ENCODE data around the gene CRTC1. TPM values are rescaled to one million over a fixed set of nuclear protein-coding genes. Genes with fewer than 3 reads are reported as not detected.
"Not testable (repeated sequence)": the region's sequence is repeated elsewhere in the genome, so short reads cannot be mapped to it uniquely, and the experiment has no call there.

CRTC1 gene
- total RNA-seq, 1 donor from 2014 or later: 19.7 TPM

DNA sequence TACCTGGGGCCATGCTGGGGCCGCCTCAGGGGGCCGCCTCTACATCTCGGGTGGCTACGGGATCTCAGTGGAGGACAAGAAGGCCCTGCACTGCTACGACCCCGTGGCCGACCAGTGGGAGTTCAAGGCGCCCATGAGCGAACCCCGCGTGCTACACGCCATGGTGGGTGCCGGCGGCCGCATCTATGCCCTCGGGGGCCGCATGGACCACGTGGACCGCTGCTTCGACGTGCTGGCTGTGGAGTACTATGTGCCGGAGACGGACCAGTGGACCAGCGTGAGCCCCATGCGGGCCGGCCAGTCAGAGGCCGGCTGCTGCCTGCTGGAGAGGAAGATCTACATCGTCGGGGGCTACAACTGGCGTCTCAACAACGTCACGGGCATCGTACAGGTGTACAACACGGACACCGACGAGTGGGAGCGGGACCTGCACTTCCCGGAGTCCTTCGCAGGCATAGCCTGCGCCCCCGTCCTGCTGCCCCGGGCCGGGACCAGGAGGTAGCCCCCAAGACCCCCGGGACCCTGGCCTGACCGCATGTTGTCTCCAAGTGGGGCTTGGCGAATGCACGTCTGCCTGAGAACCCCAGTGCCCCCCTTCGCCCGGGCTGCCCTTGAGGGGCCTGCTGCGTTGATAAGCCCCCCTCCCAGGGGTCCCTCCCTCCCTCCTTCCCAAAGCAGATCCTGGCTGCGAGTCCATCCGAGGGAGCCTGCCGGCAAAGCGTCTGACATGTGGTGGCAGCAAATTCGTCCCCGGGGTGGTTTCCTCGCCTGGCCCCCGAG, 14.5 kb upstream of the CRTC1 start:
- DNase-seq (ENCODE audit: low spot score): no peak

DNA sequence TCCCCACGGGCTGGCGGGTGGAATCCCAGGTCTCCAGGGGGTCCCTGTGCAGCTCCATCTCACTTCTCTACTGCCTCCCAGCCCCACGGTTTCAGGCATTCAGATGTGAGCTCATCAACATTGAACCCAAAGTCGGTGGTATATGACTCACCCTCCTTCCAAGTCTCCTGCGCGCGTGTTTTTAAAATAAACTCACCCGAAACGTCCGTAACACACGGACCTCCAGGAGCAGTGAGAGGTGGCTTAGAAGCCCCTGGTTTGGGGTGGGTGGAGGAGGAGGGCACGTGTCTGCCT, 14.0 kb upstream of the CRTC1 start:
- no peak for DNase-seq (ENCODE audit: low spot score)

DNA sequence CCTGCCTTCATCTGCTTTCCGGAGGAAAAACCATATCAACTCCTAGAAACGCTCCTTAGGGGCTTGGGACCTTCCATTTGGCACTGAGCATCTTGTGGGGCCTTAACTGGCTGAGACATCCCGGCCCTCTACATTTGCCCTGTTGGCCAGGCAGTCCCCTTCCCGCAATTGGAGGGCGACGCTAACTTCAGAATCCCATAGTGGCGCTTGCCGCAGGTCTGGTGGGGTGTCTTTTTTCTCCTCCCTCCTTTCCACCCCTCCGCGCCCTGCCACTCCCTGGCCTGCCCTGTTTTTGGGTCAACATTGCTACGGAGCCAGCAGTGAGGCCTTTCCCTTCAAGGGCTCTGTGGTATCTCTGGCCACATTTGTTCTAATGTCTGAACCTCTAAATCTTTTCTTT, 13.6 kb upstream of the CRTC1 start:
- no peak for DNase-seq (ENCODE audit: low spot score)

DNA sequence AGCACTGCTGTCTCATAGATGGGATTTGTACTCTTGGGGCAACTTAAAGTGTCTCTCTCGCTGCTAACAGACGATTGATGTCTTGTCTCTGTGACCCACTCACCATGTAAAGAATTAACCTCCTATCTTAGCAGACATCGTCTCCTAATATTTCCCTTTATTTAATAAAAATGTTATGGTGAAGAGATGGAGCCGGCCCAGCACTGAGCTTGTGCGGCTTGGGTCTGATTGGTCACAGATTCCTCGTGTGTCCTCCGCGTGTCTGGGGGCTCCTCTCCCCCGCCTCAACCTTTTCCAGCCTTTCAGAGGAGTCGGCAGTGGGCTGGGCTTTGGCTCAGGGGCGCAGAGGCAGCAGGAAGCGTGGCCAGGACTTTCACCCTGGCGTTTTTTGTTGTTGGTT, 13.2 kb upstream of the CRTC1 start:
- no peak for DNase-seq (ENCODE audit: low spot score)

DNA sequence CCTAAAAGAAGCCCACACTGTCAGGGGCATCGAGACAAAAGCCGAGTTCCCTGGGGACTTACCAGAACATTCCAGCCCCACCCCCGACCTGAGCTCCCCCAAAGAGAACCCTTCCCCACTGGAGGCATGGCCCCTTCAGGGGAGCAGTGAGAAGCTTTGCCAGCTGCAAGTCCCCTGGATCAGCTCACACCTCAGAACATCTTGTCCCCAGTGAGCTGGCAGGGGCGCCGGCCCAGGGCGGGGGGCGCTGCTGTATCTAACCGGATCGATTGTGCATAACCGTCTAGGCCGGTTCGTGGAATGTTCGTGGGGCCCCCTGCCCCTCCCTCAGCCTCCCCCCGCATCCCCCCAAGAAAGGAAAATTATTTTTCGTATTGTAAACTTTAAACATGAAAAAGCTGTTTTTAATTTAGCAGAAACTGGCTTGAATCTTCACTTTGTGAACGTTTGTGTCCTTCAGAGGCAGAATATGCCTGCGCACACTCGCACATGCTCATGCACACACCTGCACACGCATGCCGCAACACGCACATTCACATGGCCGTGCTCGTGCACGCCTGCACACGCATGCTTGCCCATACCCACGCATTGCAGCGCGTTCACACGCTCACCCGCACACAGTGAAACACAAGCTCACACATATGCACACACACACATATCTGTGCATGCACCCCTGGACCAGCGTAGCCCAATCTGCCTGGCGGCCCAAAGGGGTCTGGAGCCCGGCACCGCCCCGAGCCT, 12.0 kb upstream of the CRTC1 start:
- DNase-seq (ENCODE audit: low spot score): no peak

DNA sequence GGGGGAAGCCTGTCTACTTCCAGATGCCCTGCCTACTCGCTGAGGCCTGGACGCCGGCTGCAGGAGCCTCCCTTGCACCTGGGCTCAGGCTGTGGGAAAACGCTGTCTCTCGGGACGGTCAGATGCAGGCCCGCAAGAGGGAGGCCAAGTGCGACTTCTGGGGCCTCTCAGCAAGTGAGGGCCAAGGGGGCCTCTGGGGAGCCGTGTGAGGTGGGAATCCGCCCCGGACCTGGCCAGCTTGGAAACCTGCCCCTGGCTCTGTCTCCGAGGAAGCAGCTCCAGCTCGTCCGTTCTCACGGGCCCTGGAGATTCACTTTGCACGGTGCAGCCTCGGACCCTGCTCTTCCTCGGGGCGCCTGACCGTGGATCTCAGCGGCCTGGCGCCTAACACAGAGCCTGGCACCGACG, 11.4 kb upstream of the CRTC1 start:
- DNase-seq (ENCODE audit: low spot score): no peak

DNA sequence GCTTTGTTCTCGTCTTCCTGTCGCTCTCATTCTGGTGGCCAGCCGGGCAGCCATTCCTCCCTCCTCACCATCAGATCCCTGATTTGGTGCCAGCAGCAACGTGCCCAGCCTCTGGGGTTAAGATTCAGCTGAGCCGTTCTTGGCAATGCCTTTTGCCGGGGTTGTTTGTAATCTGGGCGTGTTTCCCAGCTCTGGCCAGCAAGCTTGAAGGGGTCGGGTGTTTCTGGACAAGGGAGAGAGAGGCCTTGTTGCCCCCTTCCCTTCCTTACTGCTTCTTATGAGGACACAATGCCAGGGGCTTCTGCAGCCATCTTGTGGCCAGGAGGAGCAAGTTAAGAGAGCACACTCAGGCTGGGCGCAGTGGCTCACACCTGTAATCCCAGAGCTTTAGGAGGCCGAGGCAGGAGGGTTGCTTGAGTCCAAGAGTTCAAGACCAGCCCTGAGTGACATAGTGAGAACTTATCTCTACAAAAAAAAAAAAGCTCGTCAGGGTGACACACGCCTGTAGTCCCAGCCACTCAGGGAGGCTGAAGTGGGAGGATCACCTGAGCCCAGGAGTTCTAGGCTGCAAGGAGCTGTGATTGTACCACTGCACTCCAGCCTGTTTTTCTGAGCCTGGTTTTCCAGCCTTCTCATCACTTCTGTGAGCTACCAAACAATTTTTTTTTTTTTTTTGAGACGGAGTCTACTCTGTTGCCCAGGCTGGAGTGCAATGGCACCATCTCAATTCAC, 10.7 kb upstream of the CRTC1 start:
- DNase-seq (ENCODE audit: low spot score): no peak

DNA sequence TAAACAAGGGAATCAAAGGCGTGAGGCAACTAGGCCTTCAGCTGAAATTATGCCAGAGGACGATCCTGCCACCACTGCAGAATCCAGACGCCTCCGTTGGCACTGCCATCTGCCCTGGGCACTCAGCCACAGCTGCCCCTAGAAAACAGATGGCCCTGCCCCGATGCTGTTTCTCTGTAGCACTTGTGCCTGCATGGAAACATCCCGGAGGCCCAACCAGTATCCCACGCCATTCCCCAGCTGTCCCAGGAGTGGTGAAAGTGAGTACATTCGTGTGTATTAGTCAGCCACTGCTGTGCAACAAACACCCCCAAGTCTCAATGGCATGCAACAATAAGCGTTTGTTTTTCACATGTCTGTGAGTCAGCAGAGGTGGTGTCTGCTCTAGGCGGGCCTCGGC, 8.9 kb upstream of the CRTC1 start:
- DNase-seq (ENCODE audit: low spot score): no peak

DNA sequence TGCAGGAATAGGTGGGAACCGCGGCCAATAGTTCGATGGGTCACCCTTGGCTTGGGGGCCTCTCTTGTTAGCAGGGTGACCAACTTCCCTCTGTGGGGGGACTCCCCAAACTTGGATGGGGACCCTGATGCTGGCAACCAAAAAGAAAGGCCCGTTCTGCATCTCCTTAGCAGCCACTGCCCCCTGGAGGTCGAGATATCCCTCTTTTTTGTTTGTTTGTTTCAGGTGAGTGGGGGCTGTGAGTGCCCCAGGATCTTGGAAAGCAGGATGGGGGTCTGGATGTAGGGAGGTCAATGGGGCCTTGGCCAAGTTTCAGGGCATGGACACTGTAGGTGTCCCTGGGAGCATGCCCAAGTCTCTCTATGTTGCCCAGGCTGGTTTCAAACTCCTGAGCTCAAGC, 7.7 kb upstream of the CRTC1 start:
- no peak for DNase-seq (ENCODE audit: low spot score)

DNA sequence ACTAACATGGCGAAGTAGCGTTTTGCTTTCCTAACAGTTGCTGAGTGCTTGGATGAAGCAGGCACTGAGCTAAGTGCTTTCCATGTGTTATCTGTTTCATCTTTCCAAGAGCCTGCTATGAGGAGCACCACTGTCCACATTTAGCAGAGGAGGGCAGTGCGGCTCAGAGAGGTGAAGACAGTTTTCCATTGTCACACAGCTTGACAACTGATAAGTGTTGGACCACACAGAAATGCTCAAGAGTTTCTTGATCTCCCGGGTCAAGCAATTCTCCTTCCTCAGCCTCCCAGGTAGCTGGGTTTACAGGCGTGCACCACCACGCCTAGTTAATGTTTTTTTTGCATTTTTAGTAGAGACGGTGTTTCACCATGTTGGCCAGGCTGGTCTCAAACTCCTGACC, 6.8 kb upstream of the CRTC1 start:
- no peak for DNase-seq (ENCODE audit: low spot score)

DNA sequence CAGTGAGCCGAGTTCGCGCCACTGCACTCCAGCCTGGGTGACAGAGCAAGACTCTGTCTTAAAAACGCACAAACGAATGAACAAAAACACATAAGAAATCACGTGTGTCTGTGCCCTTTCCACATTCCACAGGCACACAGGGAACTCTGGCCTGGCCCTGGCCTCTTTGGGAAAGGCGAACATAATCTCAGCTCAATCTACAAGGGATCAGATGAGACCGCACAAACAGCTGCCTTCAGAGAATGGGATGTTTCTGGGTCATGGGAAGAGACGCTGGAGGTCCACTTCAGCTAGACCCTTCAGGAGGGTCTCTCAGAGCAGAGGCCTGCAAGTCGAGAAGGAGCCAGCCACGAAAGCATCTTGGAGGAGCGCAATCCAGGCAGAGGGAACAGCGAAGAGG, 6.3 kb upstream of the CRTC1 start:
- DNase-seq (ENCODE audit: low spot score): no peak

DNA sequence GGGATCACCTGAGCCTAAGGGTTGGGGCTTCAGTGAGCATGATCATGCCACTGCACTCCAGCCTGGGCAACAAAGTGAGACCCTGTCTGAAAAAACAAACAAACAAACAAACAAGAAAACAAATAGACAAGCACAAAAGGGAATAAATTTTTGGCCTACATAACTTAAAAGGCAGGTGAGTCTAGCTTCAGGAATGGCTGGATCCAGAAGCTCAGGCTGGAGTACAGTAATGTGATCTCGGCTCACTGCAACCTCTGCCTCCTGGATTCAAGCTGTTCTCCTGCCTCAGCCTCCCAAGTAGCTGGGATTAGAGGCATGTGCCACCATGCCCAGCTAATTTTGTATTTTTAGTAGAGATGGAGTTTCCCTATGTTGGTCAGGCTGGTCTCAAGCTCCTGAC, 3.3 kb upstream of the CRTC1 start:
- not testable (repeated sequence) for DNase-seq (ENCODE audit: low spot score)

DNA sequence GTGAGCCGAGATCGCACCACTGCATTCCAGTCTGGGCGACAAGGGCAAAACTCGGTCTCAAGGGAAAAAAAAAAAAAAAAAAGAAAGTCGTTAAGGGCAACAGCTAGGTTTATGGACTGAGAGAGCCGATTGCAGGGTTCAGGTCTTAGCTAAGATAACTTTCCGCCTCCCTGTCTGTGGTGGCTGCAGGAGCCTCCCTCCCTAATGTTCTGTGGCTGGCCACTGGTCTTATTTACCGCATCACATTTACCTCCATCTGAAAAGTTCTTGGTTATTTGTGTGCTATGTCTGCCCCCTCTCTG, 722 bp upstream of the CRTC1 start:
- no peak for DNase-seq (ENCODE audit: low spot score)

DNA sequence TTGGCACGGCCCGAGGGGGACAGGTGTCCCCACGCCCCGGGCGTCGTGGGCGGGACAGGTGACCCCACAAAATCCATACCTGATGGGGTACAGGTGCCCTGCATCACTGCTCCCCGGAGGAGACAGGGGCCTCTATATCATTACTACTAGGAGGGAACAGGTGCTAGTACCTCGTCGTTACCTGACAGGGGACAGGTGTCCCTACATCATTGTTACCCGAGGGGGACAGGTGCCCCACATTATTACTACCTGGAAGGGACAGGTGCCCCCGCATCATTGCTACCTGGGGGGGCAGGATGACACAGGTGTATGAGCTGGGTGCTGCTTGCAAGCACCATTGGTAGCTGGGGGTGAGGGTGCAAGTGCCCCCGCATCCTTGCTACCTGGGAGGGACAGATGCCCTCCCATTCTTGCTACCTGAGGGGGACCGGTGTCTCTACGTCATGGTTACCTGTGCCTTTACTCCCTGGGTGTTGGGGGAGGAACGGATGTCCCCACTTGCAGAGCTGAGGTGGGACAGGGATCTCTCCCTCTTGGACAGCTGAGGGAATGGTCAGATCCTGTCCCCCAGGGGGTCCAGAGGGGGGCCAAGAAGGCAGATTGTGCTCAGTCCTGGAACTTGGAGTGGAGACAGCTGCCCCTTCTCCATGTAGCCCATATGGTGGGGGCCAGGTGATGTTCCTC, 620 bp downstream of the CRTC1 start:
- no peak for DNase-seq (ENCODE audit: low spot score)

DNA sequence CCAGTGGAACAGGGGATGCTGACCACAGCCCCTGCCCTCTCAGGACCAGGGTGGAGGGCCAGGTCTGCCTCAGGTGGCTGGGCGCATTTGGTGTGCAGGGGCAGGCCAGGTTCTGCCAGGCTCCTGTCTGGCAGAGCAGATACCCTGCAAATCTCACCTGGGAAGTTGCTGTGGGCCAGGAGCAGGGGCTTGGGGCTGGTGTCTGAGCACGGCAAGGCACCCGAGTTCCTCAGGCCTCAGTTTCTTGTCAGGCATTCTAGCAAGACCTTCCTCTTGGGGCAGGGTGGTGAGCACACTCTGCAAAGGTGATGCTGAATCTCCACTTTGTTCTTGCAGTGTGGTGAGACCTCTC, 1.1 kb downstream of the CRTC1 start:
- no peak for DNase-seq (ENCODE audit: low spot score)

DNA sequence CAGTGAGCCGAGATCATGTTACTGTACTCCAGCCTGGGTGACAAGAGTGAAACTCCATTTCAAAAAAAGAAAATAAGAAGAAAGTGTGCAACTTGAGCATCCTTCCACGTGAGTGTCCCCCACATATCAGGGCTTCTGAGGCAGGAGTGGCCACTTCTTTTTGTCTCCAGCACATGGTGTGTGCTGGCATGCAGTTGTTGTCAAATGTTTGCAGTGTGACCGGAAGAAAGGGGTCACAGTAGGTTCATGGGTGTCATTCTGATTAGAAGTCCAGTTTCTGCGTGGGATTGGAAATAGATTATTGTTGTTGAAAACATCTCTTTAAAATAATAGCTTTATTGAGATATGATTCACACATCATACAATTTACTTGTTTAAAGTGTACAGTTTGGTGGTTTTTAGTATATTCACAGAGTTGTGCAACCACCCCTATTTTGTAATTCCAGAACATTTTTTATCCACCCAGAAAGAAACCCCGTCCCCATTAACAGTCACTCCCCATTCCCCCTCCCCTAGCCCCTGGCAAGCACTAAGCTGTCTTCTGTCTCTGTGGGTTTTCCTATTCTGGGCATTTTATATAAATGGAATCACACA, 2.2 kb downstream of the CRTC1 start:
- no peak for DNase-seq (ENCODE audit: low spot score)

DNA sequence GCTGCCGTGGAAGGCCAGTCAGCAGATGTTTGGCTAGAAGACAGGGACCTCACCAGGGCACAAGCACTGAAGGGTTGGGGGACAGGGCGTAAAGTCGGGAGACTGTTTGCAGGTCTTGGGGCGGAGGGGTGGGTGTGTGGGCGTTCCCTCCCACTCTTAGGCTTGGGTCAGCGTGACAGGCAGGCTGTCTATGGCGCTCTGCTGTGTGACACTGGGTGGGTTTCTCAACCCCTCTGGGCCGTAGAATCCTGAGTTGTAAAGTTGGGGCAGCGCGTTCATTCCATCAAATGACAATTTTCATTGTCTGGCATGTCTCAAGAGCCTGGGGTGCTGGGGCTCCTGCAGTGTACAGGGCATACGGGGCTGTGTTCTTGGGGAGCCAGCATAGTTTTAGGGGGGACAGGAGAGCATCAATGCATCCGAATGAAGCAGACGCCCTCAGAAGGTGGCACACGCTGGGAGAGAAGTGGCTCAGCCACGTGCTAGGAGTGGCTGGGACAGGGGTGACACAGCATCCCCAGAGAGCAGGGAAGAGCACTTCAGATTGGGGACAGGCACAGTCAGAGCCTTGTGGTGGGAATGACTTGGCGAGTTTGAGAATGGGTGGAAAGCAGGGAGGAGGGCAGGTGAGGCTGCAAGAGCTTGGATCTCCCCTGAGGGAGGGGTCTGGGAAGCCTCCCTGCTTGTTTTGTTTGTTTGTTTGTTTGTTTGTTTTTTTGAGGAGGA, 4.4 kb downstream of the CRTC1 start:
- no peak for DNase-seq (ENCODE audit: low spot score)

DNA sequence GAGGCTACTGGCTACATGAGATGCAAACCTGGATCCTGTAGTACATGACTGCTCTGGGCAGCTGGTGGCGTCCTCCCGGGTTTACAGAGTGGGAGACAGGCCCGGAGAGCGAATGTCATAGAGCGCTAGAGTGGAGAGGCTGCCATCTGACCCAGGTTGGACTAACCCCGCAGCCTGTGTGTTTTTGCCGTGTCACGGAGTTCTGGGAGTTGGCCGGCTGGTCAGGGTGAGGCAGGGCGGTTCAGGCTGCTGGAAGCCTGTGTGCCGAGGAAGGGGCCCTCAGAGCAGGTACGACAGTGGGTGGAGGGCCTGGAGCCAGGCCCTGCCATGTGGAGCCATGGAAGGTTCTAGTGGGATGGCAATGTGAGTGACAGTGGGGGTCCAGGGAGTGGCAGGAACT, 12.5 kb downstream of the CRTC1 start:
- no peak for DNase-seq (ENCODE audit: low spot score)

DNA sequence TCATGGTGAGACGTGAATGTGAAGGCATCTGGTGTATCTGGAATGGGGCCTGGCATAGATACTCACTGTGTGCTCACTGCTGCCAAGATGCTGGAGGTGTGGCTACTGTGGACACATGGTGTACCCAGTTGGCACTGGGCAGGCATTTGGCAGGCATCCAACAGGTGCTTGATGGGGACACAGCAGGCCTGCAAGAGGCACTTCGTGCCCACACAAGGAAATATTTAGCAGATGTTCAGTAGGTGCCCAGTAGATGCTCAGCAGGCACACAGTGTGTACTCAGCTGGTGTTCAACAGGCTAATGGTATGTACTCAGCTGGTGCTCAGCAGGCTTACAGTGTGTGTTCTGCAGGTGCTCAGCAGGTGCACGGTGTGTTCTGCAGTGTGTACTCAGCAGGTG, 14.2 kb downstream of the CRTC1 start:
- no peak for DNase-seq (ENCODE audit: low spot score)

DNA sequence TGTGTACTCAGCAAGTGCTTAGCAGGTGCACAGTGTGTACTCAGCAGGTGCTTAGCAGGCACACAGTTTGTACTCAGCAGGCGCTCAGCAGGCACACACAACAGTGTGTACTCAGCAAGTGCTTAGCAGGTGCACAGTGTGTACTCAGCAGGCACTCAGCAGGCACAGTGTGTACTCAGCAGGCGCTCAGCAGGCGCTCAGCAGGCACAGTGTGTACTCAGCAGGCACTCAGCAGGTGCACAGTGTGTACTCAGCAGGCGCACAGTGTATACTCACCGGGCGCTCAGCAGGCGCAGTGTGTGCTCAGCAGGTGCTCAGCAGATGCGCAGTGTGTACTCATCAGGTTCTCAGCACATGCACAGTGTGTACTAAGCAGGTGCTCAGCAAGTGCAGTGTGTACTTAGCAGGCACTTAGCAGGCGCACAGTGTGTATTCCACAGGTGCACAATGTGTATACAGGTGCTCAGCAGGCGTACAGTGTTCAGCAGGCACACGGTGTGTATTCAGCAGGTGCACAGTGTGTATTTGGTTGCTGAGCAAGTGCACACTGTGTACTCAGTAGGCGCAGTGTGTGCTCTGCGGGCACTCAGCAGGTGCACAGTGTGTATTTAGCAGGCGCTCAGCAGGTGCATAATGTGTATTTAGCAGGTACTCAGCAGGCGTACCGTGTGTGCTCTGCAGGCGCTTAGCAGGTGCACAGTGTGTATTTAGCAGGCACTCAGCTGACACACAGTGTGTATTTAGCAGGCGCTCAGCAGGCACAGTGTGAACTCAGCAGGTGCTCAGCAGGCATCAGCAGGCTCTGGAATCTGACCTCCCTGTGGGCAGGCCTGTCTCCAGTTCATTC, 15.1 kb downstream of the CRTC1 start:
- DNase-seq (ENCODE audit: low spot score): no peak
